ENCODE measurements around the gene ATAT1. TPM values are rescaled to one million over a fixed set of nuclear protein-coding genes. Genes with fewer than 3 reads are reported as not detected.

ATAT1 gene
- total and polyA plus RNA-seq, 12 donors, result 0.78 to 16.3 (median 8.3) TPM

DNA sequence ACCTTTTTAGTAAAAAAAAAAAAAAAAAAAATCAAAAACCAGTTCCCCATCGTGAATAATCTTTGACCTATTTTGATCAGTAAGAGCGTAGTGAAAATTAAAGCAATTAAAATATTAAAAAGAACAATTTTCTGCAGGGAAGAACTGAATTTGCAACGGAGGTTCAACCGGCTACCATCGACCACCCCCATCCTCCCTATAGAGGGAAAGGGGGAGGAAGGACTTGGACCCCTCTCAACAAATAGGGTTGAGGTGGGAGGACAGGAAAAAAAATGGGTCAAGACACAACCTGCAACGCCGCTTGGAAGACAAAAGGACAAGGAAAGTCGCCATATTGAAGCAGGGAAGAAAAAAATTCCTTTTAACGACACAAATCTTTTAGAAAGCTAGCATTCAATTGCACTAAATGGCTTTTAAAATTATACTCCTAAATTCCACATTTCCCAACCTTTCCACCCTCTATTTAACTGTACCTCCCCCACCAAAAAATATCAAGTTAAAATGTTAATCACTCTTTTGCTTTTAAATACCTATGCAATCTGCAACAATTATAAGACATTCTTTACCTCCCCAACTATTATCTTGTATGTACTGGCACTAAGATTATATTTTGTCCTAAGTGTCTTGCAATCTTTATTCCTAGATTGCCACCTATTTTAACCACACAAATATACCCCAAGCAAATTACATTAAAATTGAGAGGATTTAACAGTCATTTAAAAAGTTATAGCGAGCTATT, 11.3 kb upstream of the ATAT1 start:
- WGBS, 4 donors, result 0 to 1% (median 0%) methylated on average over 10 of the region's 10 CpGs
- peaks cover 0 to 27% of the 10 kb centered on the region in 2 donors for H3K36me3 ChIP-seq (replicated peaks in 1 of 2)
- no peaks in the 10 kb centered on the region for H3K9me3 ChIP-seq (replicated peaks in 1 of 3)
- peaks cover 10 to 51% of the 10 kb centered on the region in 2 donors for H3K4me1 ChIP-seq (replicated peaks in 1 of 2)
- peak in 6 of 7 donors; percentile 48 to 81 (median 56) for DNase-seq
- no peaks in the 10 kb centered on the region for H3K27me3 ChIP-seq
- peak overlapping the region; percentile 89 to 96 (median 95) for H3K27ac ChIP-seq
- intact Hi-C loops (cut with DNase I), result no loop called here
- TF ChIP-seq POLR2A (IDR thresholded peaks at IDR 0.05), result no peak
- TF ChIP-seq, protein P1, sequence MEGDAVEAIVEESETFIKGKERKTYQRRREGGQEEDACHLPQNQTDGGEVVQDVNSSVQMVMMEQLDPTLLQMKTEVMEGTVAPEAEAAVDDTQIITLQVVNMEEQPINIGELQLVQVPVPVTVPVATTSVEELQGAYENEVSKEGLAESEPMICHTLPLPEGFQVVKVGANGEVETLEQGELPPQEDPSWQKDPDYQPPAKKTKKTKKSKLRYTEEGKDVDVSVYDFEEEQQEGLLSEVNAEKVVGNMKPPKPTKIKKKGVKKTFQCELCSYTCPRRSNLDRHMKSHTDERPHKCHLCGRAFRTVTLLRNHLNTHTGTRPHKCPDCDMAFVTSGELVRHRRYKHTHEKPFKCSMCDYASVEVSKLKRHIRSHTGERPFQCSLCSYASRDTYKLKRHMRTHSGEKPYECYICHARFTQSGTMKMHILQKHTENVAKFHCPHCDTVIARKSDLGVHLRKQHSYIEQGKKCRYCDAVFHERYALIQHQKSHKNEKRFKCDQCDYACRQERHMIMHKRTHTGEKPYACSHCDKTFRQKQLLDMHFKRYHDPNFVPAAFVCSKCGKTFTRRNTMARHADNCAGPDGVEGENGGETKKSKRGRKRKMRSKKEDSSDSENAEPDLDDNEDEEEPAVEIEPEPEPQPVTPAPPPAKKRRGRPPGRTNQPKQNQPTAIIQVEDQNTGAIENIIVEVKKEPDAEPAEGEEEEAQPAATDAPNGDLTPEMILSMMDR (IDR thresholded peaks at IDR 0.05), result no peak
- peak overlapping the region in 3 of 4 donors; percentile 61 to 81 (median 73) for H3K4me3 ChIP-seq

DNA sequence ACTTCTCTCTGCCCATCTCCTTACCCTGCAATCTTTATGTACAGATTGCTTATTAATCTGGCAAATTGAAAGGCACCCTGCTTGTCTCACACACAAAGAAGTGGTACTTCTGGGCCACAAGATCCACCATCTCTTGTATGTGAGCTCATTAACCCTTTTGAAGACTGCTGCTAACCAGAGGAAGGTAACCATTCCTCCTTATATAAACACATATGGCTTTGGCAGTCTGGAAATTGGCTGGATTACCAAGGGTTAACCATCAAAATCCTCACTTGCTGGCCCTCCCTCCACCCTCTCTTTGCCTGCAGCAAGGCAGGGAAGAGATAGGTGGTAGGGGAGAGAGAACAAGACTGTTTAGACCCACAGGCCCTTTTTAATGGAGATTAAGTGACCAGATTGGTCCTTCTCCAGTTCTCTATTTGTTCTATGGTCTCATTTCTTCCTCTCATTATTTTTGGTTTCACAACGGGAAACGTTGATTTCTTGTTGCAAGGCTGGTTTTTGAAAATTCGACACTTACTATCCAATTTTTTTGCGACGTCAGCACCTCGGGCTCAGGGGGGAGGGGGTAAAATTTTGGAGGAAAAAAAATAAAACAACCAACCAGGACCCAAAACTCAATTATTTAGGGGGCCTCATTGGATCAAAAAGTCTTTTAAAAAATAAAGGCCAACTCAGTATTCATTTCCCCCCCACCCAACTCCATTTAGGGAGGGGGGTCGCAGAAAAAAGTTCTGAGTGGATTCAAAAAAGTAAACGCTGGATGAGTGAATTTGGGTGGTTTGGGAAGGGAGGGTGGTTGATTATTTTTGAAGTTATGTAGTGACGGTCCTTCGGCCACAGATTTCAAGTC, 10.5 kb upstream of the ATAT1 start:
- WGBS, 4 donors, result 0 to 1% (median 1%) methylated on average over 10 of the region's 10 CpGs
- DNase-seq, result peak in 2 of 7 donors; percentile 40 to 62

DNA sequence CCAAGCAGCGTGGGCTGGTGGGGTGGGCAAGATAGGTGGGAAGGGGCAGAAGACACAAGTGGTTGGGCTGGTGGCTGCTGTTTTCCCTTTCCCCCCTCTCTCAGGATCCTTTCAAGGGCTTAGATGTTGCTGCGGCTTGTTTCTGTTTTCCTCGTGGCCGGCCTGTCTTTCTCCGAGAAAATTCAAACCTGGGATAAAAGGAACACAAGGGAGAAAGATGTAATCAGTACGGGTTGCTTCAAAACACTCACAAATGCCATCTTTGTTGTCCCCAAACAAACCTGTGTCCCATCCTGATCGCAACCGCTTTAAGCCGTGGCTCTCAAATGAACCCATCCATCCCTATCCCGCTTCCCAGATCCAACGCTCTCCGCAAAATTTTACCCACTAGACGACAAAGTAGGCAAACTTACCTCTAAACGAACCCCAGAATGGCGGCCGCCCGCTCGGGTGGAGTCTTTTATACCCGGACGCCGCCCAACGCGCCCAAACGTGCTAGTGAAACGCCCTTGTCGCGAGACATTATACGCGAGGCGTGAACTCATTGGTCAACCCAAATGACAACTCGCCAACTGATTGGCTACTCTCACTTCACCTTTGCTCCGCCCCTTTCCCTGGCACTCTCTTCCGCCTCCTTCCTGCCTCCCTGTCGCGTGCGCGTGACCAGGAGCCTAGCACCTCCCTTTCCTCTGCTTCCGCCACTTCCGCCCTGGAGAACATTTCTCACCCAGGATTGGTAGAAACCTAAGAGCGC, 9.7 kb upstream of the ATAT1 start, which contains the start of gene PPP1R10:
Gene PPP1R10, minus strand, starts transcription at position 433 of the 754 bp plus-strand sequence. CDS start 7,299 bp downstream, outside the sequence.
- peak within 1 kb of the TSS; percentile 92 to 96 (median 95) for H3K27ac ChIP-seq
- TF ChIP-seq, protein P1 (IDR thresholded peaks at IDR 0.05), result peak in 2 of 6 experiments; percentile 1 to 3
- TF ChIP-seq POLR2A (IDR thresholded peaks at IDR 0.05), result peak; percentile 99
- H3K27me3 ChIP-seq, result no peaks in the 10 kb centered on the region
- no peaks in the 10 kb centered on the region for H3K9me3 ChIP-seq (replicated peaks in 1 of 3)
- H3K36me3 ChIP-seq (replicated peaks in 1 of 2), result peaks cover 0 to 43% of the 10 kb centered on the region in 2 donors
- WGBS, 4 donors, result 0 to 1% (median 0%) methylated on average over 40 of the region's 40 CpGs
- peak; percentile 99 to 100 (median 100) for DNase-seq
- peak within 1 kb of the TSS; percentile 29 to 81 (median 74) for H3K4me3 ChIP-seq
- intact Hi-C loops (cut with DNase I), result no loop called here
- peaks cover 10 to 36% of the 10 kb centered on the region in 2 donors for H3K4me1 ChIP-seq (replicated peaks in 1 of 2)

More for the DNA sequence above, 10.5 kb upstream of the ATAT1 start:
- Histone ChIP-seq H3K9me3 (replicated peaks in 1 of 3) (no peaks in the 10 kb centered on the region), H3K4me3 (peak overlapping the region; percentile 29 to 81 (median 67)), H3K27me3 (no peaks in the 10 kb centered on the region), H3K27ac (peak overlapping the region; percentile 89 to 96 (median 95)), H3K36me3 (replicated peaks in 1 of 2) (peaks cover 0 to 35% of the 10 kb centered on the region in 2 donors), H3K4me1 (replicated peaks in 1 of 2) (peaks cover 10 to 44% of the 10 kb centered on the region in 2 donors)
- intact Hi-C loops (cut with DNase I), result no loop called here
- TF ChIP-seq POLR2A (IDR thresholded peaks at IDR 0.05), result peak; percentile 33 to 64
- TF ChIP-seq, protein P1 (IDR thresholded peaks at IDR 0.05), result peak in 1 of 6 experiments; percentile 9

Data from adrenal gland (tissue), 12 donors.